ENCODE results near the gene MAMSTR. TPM values are rescaled to one million over a fixed set of nuclear protein-coding genes. Genes with fewer than 3 reads are reported as not detected.
"Not testable (repeated sequence)": the region's sequence is repeated elsewhere in the genome, so short reads cannot be mapped to it uniquely, and the experiment has no call there.

Gene MAMSTR
- total and polyA plus RNA-seq, 9 of the 15 experiments (the other 6 are each of a cell fraction or from before 2014, with no cell fraction given) = 0.08 to 1.00 (median 0.40) TPM; not detected in 1

DNA sequence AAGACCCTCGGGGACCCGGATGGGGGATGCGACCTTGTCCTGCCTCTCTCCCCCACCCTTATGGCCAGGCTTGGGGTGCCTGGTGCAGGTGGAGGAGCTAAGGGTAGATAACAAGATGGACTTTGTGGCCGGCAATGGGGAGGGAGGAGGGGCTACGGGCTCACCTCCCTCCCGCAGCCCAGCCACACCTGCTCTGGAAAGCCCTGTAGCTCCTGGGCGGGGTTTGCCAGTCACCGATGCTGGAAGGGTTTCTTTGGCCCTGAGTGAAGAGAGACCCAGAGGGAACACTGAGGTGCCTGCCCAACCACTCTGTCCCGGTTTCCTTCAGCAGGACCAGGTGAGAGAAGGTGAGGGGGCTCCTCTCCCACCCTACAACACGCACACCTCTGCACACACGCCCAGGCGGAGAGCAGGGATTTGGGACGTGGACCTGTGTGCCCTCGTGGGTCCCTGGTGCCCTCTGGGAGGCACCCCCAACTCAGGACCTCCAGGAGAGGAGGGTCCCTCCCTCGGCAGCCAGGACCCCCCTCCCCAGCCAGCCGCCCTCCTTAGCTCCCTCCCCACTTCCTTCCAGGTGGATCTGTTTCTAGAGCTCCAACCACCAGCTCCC lies 23.7 kb downstream of the MAMSTR start, which contains the start of gene FUT2 (continued):
- TF ChIP-seq ZNF717 (CRISPR knock-in tag; IDR thresholded peaks at IDR 0.05) = no peak

DNA sequence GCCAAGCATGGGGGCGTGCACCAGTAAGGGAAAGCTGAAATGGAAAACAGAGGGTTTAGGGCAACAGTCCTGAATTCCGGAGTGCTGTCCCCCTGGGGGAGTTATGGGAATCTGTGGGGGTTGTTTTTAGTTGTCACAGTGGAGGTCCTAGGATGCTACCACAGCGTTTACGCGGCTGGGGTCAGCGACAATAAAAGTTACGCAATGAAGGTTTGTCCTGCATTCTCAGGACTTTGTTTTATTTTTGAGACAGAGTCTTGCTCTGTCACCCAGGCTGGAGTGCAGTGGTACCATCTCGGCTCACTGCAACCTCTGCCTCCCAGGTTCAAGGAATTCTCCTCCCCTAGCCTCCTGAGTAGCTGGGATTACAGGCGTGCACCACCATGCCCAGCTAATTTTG lies 25.9 kb downstream of the MAMSTR start:
- H3K27ac ChIP-seq (ENCODE audit: extremely low read depth, low read depth, low read length); H3K79me2 ChIP-seq (ENCODE audit: control insufficient read depth, insufficient read depth, low read length); FAIRE-seq; in situ Hi-C loops (cut with MboI); intact Hi-C loops (cut with micrococcal nuclease); H3K9me1 ChIP-seq (ENCODE audit: control insufficient read depth, insufficient read depth, low read length); CTCF ChIA-PET (ENCODE audit: low intra/inter-chr PET ratio); BruUV-seq (replicated peaks); H3K4me3 ChIP-seq; H3K9ac ChIP-seq (ENCODE audit: insufficient read depth in 1 of 2, low read depth in 2 of 2, low read length in 2 of 2); DNase-seq (ENCODE audit: extremely low read depth in 1 of 4, low spot score in 3 of 4); H2AFZ ChIP-seq (ENCODE audit: low read depth, low read length); POLR2A ChIA-PET; H4K20me1 ChIP-seq (replicated peaks; ENCODE audit: control insufficient read depth, insufficient read depth, low read length); H3K27me3 ChIP-seq (ENCODE audit: control insufficient read depth in 2 of 2, insufficient read depth in 2 of 2, low read length in 2 of 2); H3K9me3 ChIP-seq (replicated peaks; ENCODE audit: control insufficient read depth, insufficient read depth, low read depth, low read length); H3K4me2 ChIP-seq (ENCODE audit: insufficient read depth, low read length); ATAC-seq; H3K36me3 ChIP-seq (ENCODE audit: control insufficient read depth, insufficient read depth, low read length): not testable (repeated sequence)
- WGBS (ENCODE audit: insufficient coverage, low coverage, missing lambda C conversion rate) = 62% methylated on average over 9 of the region's 9 CpGs
- peaks cover 9 to 26% of the 10 kb centered on the region in 2 experiments; a peak in 4 of 5 replicates for H3K4me1 ChIP-seq (replicated peaks in 1 of 2; ENCODE audit: control insufficient read depth in 2 of 2, insufficient read depth in 2 of 2, low read length in 2 of 2)
- peak; percentile 44; the same call in 1 of the 2 replicates for TF ChIP-seq CEBPG (CRISPR knock-in tag; IDR thresholded peaks at IDR 0.05)
- TF ChIP-seq CEBPG (tag; conservative IDR thresholded peaks at IDR 0.05 in 1 of 2, IDR thresholded peaks at IDR 0.05 in 1 of 2) = peak; percentile 24 to 64; a peak in 2 of 4 replicates
- peak; percentile 89 for TF ChIP-seq CEBPB (tag; IDR thresholded peaks at IDR 0.05)

DNA sequence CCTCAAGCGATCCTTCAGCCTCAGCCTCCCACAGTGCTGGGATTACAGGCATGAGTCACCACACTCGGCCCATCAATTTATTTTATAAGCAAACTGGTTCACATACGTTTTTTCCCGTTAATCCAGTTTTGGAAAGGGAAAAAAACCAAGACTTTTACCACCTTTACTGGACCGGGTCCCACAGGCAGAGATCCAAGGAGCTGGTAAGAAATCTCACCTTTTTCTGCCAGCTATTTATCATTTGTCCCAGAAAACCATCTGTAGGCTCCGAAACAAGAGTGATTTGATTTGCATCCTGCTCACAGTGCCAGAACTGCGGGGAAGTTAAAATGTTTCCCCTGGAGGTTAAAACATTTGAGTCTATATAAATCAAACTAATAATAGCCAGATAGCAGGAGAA lies 30.1 kb downstream of the MAMSTR start:
- Histone ChIP-seq H3K9ac (ENCODE audit: insufficient read depth in 1 of 2, low read depth in 2 of 2, low read length in 2 of 2) (no peak overlapping the region), H3K9me3 (replicated peaks; ENCODE audit: control insufficient read depth, insufficient read depth, low read depth, low read length) (no peaks in the 10 kb centered on the region), H3K4me3 (no peak overlapping the region), H3K27ac (ENCODE audit: extremely low read depth, low read depth, low read length) (no peak overlapping the region), H3K4me1 (replicated peaks in 1 of 2; ENCODE audit: control insufficient read depth in 2 of 2, insufficient read depth in 2 of 2, low read length in 2 of 2) (peaks cover 4 to 8% of the 10 kb centered on the region in 2 experiments; a peak in 3 of 5 replicates), H3K27me3 (ENCODE audit: control insufficient read depth in 2 of 2, insufficient read depth in 2 of 2, low read length in 2 of 2) (no peaks in the 10 kb centered on the region), H3K79me2 (ENCODE audit: control insufficient read depth, insufficient read depth, low read length) (no peaks in the 10 kb centered on the region), H2AFZ (ENCODE audit: low read depth, low read length) (no peak overlapping the region), H3K36me3 (ENCODE audit: control insufficient read depth, insufficient read depth, low read length) (no peaks in the 10 kb centered on the region), H3K9me1 (ENCODE audit: control insufficient read depth, insufficient read depth, low read length) (no peaks in the 10 kb centered on the region), H3K4me2 (ENCODE audit: insufficient read depth, low read length) (no peak overlapping the region), H4K20me1 (replicated peaks; ENCODE audit: control insufficient read depth, insufficient read depth, low read length) (no peaks in the 10 kb centered on the region)
- no TSS peak for BruUV-seq (replicated peaks)
- intact Hi-C loops (cut with micrococcal nuclease) = no loop called here
- ChIA-PET POLR2A (no interaction called here), CTCF (ENCODE audit: low intra/inter-chr PET ratio) (no interaction called here)
- no peak for FAIRE-seq
- in situ Hi-C loops (cut with MboI) = no loop called here
- WGBS (ENCODE audit: insufficient coverage, low coverage, missing lambda C conversion rate) = 18% methylated on average over 7 of the region's 7 CpGs
- ATAC-seq = no peak
- no peak for DNase-seq (ENCODE audit: extremely low read depth in 1 of 4, low spot score in 3 of 4)
- TF ChIP-seq KDM1A (IDR thresholded peaks at IDR 0.05) (0 out of 4 replicates have a peak, but pooled peaks of 1 of the 2 experiments have one; percentile 11), COPS2 (conservative IDR thresholded peaks at IDR 0.05) (no peak)
- TF ChIP-seq, protein P1, sequence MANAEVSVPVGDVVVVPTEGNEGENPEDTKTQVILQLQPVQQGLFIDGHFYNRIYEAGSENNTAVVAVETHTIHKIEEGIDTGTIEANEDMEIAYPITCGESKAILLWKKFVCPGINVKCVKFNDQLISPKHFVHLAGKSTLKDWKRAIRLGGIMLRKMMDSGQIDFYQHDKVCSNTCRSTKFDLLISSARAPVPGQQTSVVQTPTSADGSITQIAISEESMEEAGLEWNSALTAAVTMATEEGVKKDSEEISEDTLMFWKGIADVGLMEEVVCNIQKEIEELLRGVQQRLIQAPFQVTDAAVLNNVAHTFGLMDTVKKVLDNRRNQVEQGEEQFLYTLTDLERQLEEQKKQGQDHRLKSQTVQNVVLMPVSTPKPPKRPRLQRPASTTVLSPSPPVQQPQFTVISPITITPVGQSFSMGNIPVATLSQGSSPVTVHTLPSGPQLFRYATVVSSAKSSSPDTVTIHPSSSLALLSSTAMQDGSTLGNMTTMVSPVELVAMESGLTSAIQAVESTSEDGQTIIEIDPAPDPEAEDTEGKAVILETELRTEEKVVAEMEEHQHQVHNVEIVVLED (CRISPR knock-in tag; IDR thresholded peaks at IDR 0.05) = no peak
- TF ChIP-seq, protein P2, sequence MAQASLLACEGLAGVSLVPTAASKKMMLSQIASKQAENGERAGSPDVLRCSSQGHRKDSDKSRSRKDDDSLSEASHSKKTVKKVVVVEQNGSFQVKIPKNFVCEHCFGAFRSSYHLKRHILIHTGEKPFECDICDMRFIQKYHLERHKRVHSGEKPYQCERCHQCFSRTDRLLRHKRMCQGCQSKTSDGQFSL (CRISPR knock-in tag; IDR thresholded peaks at IDR 0.05) = no peak
- TF ChIP-seq, protein P2 (tag; IDR thresholded peaks at IDR 0.05) = no peak

All from K562 (cell line).